MM.1S (cell line): ENCODE results near the gene PPM1M.

Experiments used
- EZH2 ChIP-seq: fragments of 300-600 bp; sonication (generic); optimal IDR thresholded peaks from 2 replicates; pipeline ENCODE3; 2017; ENCODE audit warnings: low read depth, mild to moderate bottlenecking, antibody characterized with exemption, low read length, mixed read lengths
- EZH2phosphoT487 ChIP-seq: fragments of 300-600 bp; sonication (generic); IDR thresholded peaks from 2 replicates; pipeline ENCODE4 v1.6.1; 2018; ENCODE audit warnings: antibody characterized with exemption, low read length

DNA sequence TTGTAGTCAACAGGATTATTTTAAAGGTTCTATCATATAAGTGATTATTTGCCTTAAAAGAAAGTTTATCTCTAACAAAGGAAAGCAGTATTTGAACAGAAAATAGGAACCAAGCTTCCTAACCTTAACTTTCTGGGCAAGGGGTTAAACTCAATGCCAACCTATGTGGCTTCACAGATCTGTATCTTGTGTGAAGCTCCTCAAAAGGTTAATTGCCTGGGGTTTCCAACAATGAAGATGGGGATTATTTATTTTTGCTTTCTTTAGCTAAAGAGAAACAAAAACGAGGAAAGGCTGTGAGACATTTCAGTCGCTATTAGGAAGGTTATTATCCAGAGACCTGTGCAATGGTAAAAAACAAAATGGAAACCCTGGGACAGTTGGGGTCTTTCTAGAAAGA is 34.0 kb downstream of the PPM1M start:
- no peak for TF ChIP-seq EZH2
- TF ChIP-seq EZH2phosphoT487, result no peak
